HEK293 (cell line): ENCODE data around the gene CRABP2.
A peak's percentile ranks its signal among the peaks of the same experiment; 100 is the strongest.

ENCODE experiments used
- BCL11A ChIP-seq: fragments of 450-650 bp; formaldehyde crosslinking; IDR thresholded peaks from 2 replicates; pipeline ENCODE4 v1.5.1; 2016; ENCODE audit warnings: low read depth, missing biosample characterization, missing genetic modification characterization
- BCL11B ChIP-seq: fragments of 450-650 bp; formaldehyde crosslinking; IDR thresholded peaks from 2 replicates; pipeline ENCODE4 v1.5.1; 2016; ENCODE audit warnings: low read depth, missing biosample characterization, missing genetic modification characterization
- EGR2 ChIP-seq: fragments of 450-650 bp; formaldehyde crosslinking; IDR thresholded peaks from 2 replicates; pipeline ENCODE4 v1.5.1; 2016; ENCODE audit warnings: low read depth, missing biosample characterization, missing genetic modification characterization
- GLIS1 ChIP-seq: fragments of 450-650 bp; formaldehyde crosslinking; IDR thresholded peaks from 2 replicates; pipeline ENCODE4 v1.5.1; 2016; ENCODE audit warnings: missing biosample characterization, missing genetic modification characterization
- GLIS2 ChIP-seq: fragments of 450-650 bp; formaldehyde crosslinking; IDR thresholded peaks from 2 replicates; pipeline ENCODE4 v1.5.1; 2016; ENCODE audit warnings: missing biosample characterization, missing genetic modification characterization
- KLF1 ChIP-seq: fragments of 450-650 bp; formaldehyde crosslinking; IDR thresholded peaks from 2 replicates; pipeline ENCODE4 v1.5.1; 2016; ENCODE audit warnings: missing biosample characterization, missing genetic modification characterization
- KLF17 ChIP-seq: fragments of 450-650 bp; formaldehyde crosslinking; IDR thresholded peaks from 2 replicates; pipeline ENCODE4 v1.5.1; 2016; ENCODE audit warnings: missing biosample characterization, missing genetic modification characterization
- PBX3 ChIP-seq: sonication (generic); formaldehyde crosslinking; IDR thresholded peaks from 2 replicates; pipeline ENCODE4 v1.8.1; 2022; ENCODE audit warnings: mild to moderate bottlenecking, moderate library complexity, missing genetic modification reagents
- PRDM1 ChIP-seq: fragments of 450-650 bp; formaldehyde crosslinking; IDR thresholded peaks from 2 replicates; pipeline ENCODE4; 2016; ENCODE audit warnings: missing biosample characterization, missing genetic modification characterization
- REPIN1 ChIP-seq: fragments of 450-650 bp; formaldehyde crosslinking; IDR thresholded peaks from 2 replicates; pipeline ENCODE4 v1.5.1; 2017; ENCODE audit warnings: missing biosample characterization, missing genetic modification characterization, low read depth
- SCRT2 ChIP-seq: fragments of 450-650 bp; formaldehyde crosslinking; IDR thresholded peaks from 2 replicates; pipeline ENCODE4 v1.5.1; 2016; ENCODE audit warnings: missing biosample characterization, missing genetic modification characterization
- SP3 ChIP-seq: fragments of 450-650 bp; formaldehyde crosslinking; IDR thresholded peaks from 2 replicates; pipeline ENCODE4 v1.5.1; 2016; ENCODE audit warnings: missing biosample characterization, missing genetic modification characterization
- SP7 ChIP-seq: fragments of 450-650 bp; formaldehyde crosslinking; IDR thresholded peaks from 2 replicates; pipeline ENCODE4 v1.5.1; 2016; ENCODE audit warnings: missing biosample characterization, missing genetic modification characterization
- ZBTB48 ChIP-seq: fragments of 450-650 bp; formaldehyde crosslinking; IDR thresholded peaks from 2 replicates; pipeline ENCODE4 v1.5.1; 2016; ENCODE audit warnings: missing biosample characterization, missing genetic modification characterization
- ZEB2 ChIP-seq: fragments of 450-650 bp; formaldehyde crosslinking; IDR thresholded peaks from 2 replicates; pipeline ENCODE4 v1.5.1; 2016; ENCODE audit warnings: missing biosample characterization, missing genetic modification characterization
- ZIC2 ChIP-seq: fragments of 450-650 bp; formaldehyde crosslinking; IDR thresholded peaks from 2 replicates; pipeline ENCODE4 v1.5.1; 2016; ENCODE audit warnings: missing biosample characterization, missing genetic modification characterization
- ZNF112 ChIP-seq: fragments of 450-650 bp; formaldehyde crosslinking; IDR thresholded peaks from 2 replicates; pipeline ENCODE4 v1.5.0; 2017; ENCODE audit warnings: missing biosample characterization, missing genetic modification characterization
- ZNF19 ChIP-seq: fragments of 450-650 bp; formaldehyde crosslinking; IDR thresholded peaks from 2 replicates; pipeline ENCODE4; 2016; ENCODE audit warnings: missing biosample characterization, missing genetic modification characterization, low read depth
- ZNF2 ChIP-seq: fragments of 450-650 bp; formaldehyde crosslinking; IDR thresholded peaks from 2 replicates; pipeline ENCODE4 v1.5.1; 2016; ENCODE audit warnings: missing biosample characterization, missing genetic modification characterization
- ZNF223 ChIP-seq: fragments of 450-650 bp; formaldehyde crosslinking; IDR thresholded peaks from 2 replicates; pipeline ENCODE4 v1.5.1; 2016; ENCODE audit warnings: missing biosample characterization, missing genetic modification characterization
- ZNF398 ChIP-seq: fragments of 450-650 bp; formaldehyde crosslinking; IDR thresholded peaks from 2 replicates; pipeline ENCODE4 v1.5.1; 2017; ENCODE audit warnings: missing biosample characterization, missing genetic modification characterization
- ZNF560 ChIP-seq: fragments of 450-650 bp; formaldehyde crosslinking; IDR thresholded peaks from 2 replicates; pipeline ENCODE4 v1.5.1; 2017; ENCODE audit warnings: missing biosample characterization, missing genetic modification characterization, borderline replicate concordance
- ZNF561 ChIP-seq: fragments of 450-650 bp; IDR thresholded peaks from 2 replicates; pipeline ENCODE4 v1.5.1; 2018; ENCODE audit warnings: missing biosample characterization, missing genetic modification characterization, borderline replicate concordance
- ZNF596 ChIP-seq: fragments of 450-650 bp; IDR thresholded peaks from 2 replicates; pipeline ENCODE4 v1.5.0; 2018; ENCODE audit warnings: missing biosample characterization, mild to moderate bottlenecking, missing genetic modification characterization, moderate library complexity
- ZNF701 ChIP-seq: fragments of 450-650 bp; formaldehyde crosslinking; IDR thresholded peaks from 2 replicates; pipeline ENCODE4 v1.5.1; 2016; ENCODE audit warnings: missing biosample characterization, missing genetic modification characterization
- ZNF704 ChIP-seq: fragments of 450-650 bp; formaldehyde crosslinking; IDR thresholded peaks from 2 replicates; pipeline ENCODE4 v1.5.1; 2016; ENCODE audit warnings: missing biosample characterization, missing genetic modification characterization
- TF ChIP-seq, protein P1 (sequence below): fragments of 450-650 bp; formaldehyde crosslinking; IDR thresholded peaks from 2 replicates; pipeline ENCODE4 v1.5.1; 2016; ENCODE audit warnings: missing biosample characterization, missing genetic modification characterization
- TF ChIP-seq, protein P2 (sequence below): fragments of 450-650 bp; formaldehyde crosslinking; IDR thresholded peaks from 2 replicates; pipeline ENCODE4 v1.5.1; 2016; ENCODE audit warnings: missing biosample characterization, missing genetic modification characterization
- TF ChIP-seq, protein P3 (sequence below): fragments of 450-650 bp; formaldehyde crosslinking; IDR thresholded peaks from 2 replicates; pipeline ENCODE4 v1.5.1; 2016; ENCODE audit warnings: missing biosample characterization, missing genetic modification characterization

CRABP2 gene

DNA sequence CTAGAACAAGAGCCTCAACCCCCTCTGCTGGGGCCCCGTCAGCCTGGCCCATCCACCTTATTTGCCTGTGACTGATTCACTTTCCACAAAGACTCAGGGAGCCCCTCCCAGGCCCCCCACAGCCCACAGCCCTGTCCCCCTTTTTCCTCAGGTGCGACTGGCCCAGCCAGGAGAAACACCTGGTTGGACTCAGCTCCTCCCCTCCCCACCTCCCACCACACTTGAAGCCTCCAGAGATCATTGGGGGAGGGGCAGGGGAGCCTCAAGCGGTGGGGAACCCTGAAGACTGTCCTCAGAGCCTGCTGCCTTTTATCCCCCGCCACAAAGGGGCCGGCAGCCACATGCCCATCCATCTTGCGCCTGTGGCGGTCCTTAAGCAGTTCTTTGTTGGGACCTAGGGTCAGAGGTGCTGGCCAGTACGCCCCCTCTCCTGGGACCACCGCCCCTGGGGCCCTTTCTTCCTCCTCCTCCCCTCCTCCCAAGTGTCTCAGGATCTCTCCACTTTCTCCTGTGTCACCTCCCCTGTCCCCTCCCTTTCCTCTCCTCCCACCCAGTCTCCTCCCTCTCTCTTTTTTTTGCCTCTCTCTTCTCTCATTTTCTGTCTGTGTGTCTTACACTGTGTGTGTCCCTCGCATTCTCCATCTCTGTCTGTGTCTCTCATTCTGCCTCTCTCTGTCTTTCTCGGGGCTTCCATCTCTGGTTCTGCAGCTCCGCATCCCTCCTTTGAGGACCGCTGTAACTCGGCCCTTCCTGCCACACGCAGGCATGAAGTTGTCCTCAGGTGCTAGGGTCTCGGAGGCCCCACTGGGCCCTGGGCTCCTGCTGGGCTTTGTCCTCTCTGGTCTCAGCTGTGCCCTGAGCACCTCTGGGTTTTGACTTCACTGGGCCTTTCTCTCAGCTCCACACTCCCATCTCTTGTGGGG is 12.2 kb downstream of the CRABP2 start (continued):
- TF ChIP-seq ZNF704 (no peak), ZNF561 (tag by site-specific recombination) (peak; percentile 61; the same call in 1 of the 2 replicates), ZNF560 (tag by site-specific recombination) (no peak), GLIS1 (tag by site-specific recombination) (peak; percentile 31; the same call in 1 of the 2 replicates), ZEB2 (tag by site-specific recombination) (0 out of 2 replicates have a peak, but pooled peaks have one; percentile 38), BCL11A (tag by site-specific recombination) (no peak), SP3 (tag by site-specific recombination) (peak; percentile 82), PBX3 (no peak), ZBTB48 (tag by site-specific recombination) (peak; percentile 40; the same call in 1 of the 2 replicates), BCL11B (tag by site-specific recombination) (0 out of 2 replicates have a peak, but pooled peaks have one; percentile 34), REPIN1 (no peak), ZNF398 (tag by site-specific recombination) (peak; percentile 77), ZIC2 (tag by site-specific recombination) (0 out of 2 replicates have a peak, but pooled peaks have one; percentile 14), PRDM1 (tag by site-specific recombination) (peak; percentile 85), EGR2 (tag by site-specific recombination) (peak; percentile 78), SP7 (peak; percentile 22; the same call in 1 of the 2 replicates), ZNF112 (tag by site-specific recombination) (no peak), ZNF2 (no peak), KLF17 (peak; percentile 44; the same call in 1 of the 2 replicates), ZNF701 (no peak), GLIS2 (tag by site-specific recombination) (peak; percentile 59), SCRT2 (no peak), ZNF596 (peak; percentile 10; the same call in 1 of the 2 replicates), ZNF223 (tag by site-specific recombination) (no peak), KLF1 (tag by site-specific recombination) (peak; percentile 84), ZNF19 (tag by site-specific recombination) (no peak)
- TF ChIP-seq, protein P1, sequence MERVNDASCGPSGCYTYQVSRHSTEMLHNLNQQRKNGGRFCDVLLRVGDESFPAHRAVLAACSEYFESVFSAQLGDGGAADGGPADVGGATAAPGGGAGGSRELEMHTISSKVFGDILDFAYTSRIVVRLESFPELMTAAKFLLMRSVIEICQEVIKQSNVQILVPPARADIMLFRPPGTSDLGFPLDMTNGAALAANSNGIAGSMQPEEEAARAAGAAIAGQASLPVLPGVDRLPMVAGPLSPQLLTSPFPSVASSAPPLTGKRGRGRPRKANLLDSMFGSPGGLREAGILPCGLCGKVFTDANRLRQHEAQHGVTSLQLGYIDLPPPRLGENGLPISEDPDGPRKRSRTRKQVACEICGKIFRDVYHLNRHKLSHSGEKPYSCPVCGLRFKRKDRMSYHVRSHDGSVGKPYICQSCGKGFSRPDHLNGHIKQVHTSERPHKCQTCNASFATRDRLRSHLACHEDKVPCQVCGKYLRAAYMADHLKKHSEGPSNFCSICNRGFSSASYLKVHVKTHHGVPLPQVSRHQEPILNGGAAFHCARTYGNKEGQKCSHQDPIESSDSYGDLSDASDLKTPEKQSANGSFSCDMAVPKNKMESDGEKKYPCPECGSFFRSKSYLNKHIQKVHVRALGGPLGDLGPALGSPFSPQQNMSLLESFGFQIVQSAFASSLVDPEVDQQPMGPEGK, result peak; percentile 69
- TF ChIP-seq, protein P2, sequence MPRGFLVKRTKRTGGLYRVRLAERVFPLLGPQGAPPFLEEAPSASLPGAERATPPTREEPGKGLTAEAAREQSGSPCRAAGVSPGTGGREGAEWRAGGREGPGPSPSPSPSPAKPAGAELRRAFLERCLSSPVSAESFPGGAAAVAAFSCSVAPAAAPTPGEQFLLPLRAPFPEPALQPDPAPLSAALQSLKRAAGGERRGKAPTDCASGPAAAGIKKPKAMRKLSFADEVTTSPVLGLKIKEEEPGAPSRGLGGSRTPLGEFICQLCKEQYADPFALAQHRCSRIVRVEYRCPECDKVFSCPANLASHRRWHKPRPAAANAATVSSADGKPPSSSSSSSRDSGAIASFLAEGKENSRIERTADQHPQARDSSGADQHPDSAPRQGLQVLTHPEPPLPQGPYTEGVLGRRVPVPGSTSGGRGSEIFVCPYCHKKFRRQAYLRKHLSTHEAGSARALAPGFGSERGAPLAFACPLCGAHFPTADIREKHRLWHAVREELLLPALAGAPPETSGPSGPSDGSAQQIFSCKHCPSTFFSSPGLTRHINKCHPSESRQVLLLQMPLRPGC (tag by site-specific recombination), result no peak
- TF ChIP-seq, protein P3, sequence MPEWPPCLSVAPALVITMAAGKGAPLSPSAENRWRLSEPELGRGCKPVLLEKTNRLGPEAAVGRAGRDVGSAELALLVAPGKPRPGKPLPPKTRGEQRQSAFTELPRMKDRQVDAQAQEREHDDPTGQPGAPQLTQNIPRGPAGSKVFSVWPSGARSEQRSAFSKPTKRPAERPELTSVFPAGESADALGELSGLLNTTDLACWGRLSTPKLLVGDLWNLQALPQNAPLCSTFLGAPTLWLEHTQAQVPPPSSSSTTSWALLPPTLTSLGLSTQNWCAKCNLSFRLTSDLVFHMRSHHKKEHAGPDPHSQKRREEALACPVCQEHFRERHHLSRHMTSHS (tag by site-specific recombination), result no peak
